Lower leg skin (tissue), 3 donors: ENCODE results near the gene PROZ.

Experiments used
- CTCF ChIP-seq, 3 donors: fragments of 450-650 bp; IDR thresholded peaks; one replicate each; pipeline ENCODE4 v1.5.1; 2016; ENCODE audit warnings: antibody characterized with exemption in 3 of 3, mild to moderate bottlenecking in 3 of 3, moderate library complexity in 2 of 3
- POLR2A ChIP-seq, 2 donors: fragments of 450-650 bp; IDR thresholded peaks; one replicate each; pipeline ENCODE4 v1.6.1; 2016 to 2017; ENCODE audit warnings: antibody characterized with exemption in 2 of 2, mild to moderate bottlenecking in 1 of 2, moderate library complexity in 1 of 2

GRCh38 chr13:113202912-113203311 lies 44.5 kb downstream of the PROZ start:
- TF ChIP-seq CTCF (IDR thresholded peaks at IDR 0.05): no peak
- TF ChIP-seq POLR2A (IDR thresholded peaks at IDR 0.05): no peak
